Gastrocnemius medialis (tissue), 4 donors: ENCODE data around the gene CGNL1. TPM values are rescaled to one million over a fixed set of nuclear protein-coding genes. Genes with fewer than 3 reads are reported as not detected.

Source experiments
- total RNA-seq, 4 donors: library from RNA; depleted of rRNA; stranded (reverse); fragments of >200 nt; gene quantifications; one replicate each; pipeline versions ENCODE4 v1.1.0 to v1.2.3, GENCODE V29; 2016

CGNL1 gene
- total RNA-seq, 4 donors from 2014 or later: 0.15 to 0.85 (median 0.49) TPM

Other genes with a start within 250 kb of the CGNL1 start
- gene MYZAP, start 215.4 kb downstream of the CGNL1 start, total RNA-seq: 1 to 10 TPM; 1.3 to 9.4 (median 1.4) TPM